Thymus (tissue), 11 donors: ENCODE measurements around the gene CHP2. TPM values are rescaled to one million over a fixed set of nuclear protein-coding genes. Genes with fewer than 3 reads are reported as not detected.
"Not testable (repeated sequence)": the region's sequence is repeated elsewhere in the genome, so short reads cannot be mapped to it uniquely, and the experiment has no call there.

Source experiments
- DNase-seq, 9 donors: peaks; one replicate each; pipeline ENCODE4 v3.0.0-alpha.2; 2013; ENCODE audit warnings: low spot score in 9 of 9, low read depth in 6 of 9, missing footprints in 1 of 9
- H3K27ac ChIP-seq, 2 donors: one replicate each; pipeline ENCODE4 v1.5.1; 2013; ENCODE audit warnings: control low read depth in 1 of 2, low read depth in 1 of 2, low read length in 1 of 2, mild to moderate bottlenecking in 1 of 2, moderate library complexity in 1 of 2
- H3K27me3 ChIP-seq, 2 donors: one replicate each; pipeline ENCODE4 v1.5.1; 2013; ENCODE audit warnings: low read length in 1 of 2; ENCODE audit not compliant: control insufficient read depth in 2 of 2, insufficient read depth in 1 of 2
- H3K36me3 ChIP-seq, 2 donors: one replicate each; pipeline ENCODE4 v1.5.1; 2013; ENCODE audit warnings: low read length in 1 of 2, mild to moderate bottlenecking in 1 of 2, moderate library complexity in 1 of 2; ENCODE audit not compliant: control insufficient read depth in 2 of 2, insufficient read depth in 2 of 2
- H3K4me1 ChIP-seq, 2 donors: one replicate each; pipeline ENCODE4 v1.5.1; 2013; ENCODE audit warnings: low read length in 2 of 2; ENCODE audit not compliant: control insufficient read depth in 2 of 2, insufficient read depth in 2 of 2
- H3K4me3 ChIP-seq, 2 donors: one replicate each; pipeline ENCODE4 v1.5.1; 2013; ENCODE audit warnings: low read length in 2 of 2, control low read depth in 1 of 2, mild to moderate bottlenecking in 1 of 2
- H3K9me3 ChIP-seq, 2 donors: one replicate each; pipeline ENCODE4 v1.5.1; 2013; ENCODE audit warnings: low read length in 1 of 2, mild to moderate bottlenecking in 1 of 2; ENCODE audit not compliant: control insufficient read depth in 2 of 2, insufficient read depth in 1 of 2
- WGBS: extraction: QIAGEN DNeasy Blood & Tissue Kit; methylation state at CpG from one replicate; pipeline ENCODE4 v1.1.7; 2013; 5-methylcytosine and 5-hydroxymethylcytosine counted together
- polyA plus RNA-seq: library from polyadenylated mRNA; stranded (reverse); fragments of 200-250 nt; gene quantifications from one replicate; pipeline ENCODE4 v1.2.3, GENCODE V29; 2013
- total RNA-seq: library from RNA; stranded (reverse); fragments of 120-200 nt; gene quantifications from one replicate; pipeline ENCODE4 v1.2.4, GENCODE V29; 2013
- donor health status: healthy.

Gene CHP2
- total and polyA plus RNA-seq, 2 donors = 0.33 to 2.9 TPM

DNA sequence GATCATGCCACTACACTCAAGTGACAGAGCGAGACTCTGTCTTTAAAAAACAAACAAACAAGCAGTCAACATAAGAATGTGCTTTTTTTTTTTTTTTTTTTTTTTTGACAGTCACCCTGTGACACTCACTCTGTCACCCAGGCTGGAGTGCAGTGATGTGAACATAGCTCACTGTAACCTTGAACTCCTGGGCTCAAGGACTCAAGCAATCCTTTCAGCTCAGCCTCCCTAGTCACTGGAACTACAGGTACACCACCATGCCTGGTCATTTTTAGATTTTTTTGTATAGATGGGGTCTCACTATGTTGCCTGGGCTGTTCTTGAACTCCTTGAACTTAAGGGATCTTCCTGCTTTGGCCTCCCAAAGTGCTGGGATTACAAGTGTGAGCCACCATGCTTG, 15.3 kb upstream of the CHP2 start:
- Histone ChIP-seq H3K36me3 (no peaks in the 10 kb centered on the region), H3K27me3 (no peaks in the 10 kb centered on the region), H3K9me3 (no peaks in the 10 kb centered on the region), H3K4me3 (no peak overlapping the region), H3K4me1 (no peaks in the 10 kb centered on the region), H3K27ac (no peak overlapping the region)
- WGBS = 92% methylated on average over 1 of the region's 1 CpG
- no peak for DNase-seq

DNA sequence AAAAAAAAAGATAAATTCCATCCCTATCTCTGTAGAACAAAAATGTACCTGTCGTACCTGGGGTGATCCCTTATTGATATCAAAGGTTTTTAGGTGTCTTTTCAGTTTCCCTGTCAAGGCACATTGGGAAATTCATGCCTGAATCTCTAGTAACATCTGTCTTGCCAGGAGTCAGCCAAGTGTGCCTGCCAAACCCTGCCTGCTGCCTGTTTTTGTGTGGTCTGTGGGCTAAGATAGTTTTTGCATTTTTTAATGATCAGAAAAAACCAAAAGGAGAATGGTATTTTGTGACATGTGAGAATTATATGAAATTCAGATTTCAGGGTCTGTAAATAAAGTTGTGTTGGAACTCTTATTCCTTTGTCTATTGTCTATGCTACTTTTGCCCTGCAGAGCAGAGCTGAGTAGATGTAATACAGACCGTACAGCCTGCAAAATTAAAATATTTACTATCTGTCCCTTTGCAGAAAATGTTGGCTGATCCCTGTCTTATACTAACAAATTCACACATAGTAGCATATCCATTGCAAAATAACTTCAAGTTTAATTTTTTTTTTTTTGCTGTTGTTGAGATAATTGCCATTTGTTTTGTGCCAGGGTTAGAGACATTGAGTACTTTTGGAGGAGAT, 13.0 kb upstream of the CHP2 start:
- no peak for DNase-seq
- WGBS = 90% methylated on average over 2 of the region's 2 CpGs
- no peak overlapping the region for H3K4me3 ChIP-seq
- H3K27ac ChIP-seq = no peak overlapping the region
- H3K9me3 ChIP-seq = no peaks in the 10 kb centered on the region
- no peaks in the 10 kb centered on the region for H3K4me1 ChIP-seq
- no peaks in the 10 kb centered on the region for H3K27me3 ChIP-seq
- H3K36me3 ChIP-seq = no peaks in the 10 kb centered on the region

- Histone ChIP-seq H3K27ac (no peak overlapping the region), H3K4me1 (no peaks in the 10 kb centered on the region), H3K36me3 (no peaks in the 10 kb centered on the region), H3K27me3 (no peaks in the 10 kb centered on the region), H3K4me3 (no peak overlapping the region), H3K9me3 (no peaks in the 10 kb centered on the region)
- 57% methylated on average over 4 of the region's 4 CpGs for WGBS
- DNase-seq = no peak
These were observed 12.1 kb upstream of the CHP2 start for GRCh38 chr16:23742766-23743165.

GRCh38 chr16:23745263-23745662, 9.6 kb upstream of the CHP2 start:
- Histone ChIP-seq H3K9me3 (no peaks in the 10 kb centered on the region), H3K4me3 (no peak overlapping the region), H3K36me3 (no peaks in the 10 kb centered on the region), H3K27ac (no peak overlapping the region), H3K4me1 (no peaks in the 10 kb centered on the region), H3K27me3 (peaks cover 0 to 2% of the 10 kb centered on the region in 2 donors)
- no peak for DNase-seq
- WGBS = 92% methylated on average over 4 of the region's 4 CpGs

- Histone ChIP-seq H3K9me3 (no peaks in the 10 kb centered on the region), H3K4me3 (no peak overlapping the region), H3K36me3 (no peaks in the 10 kb centered on the region), H3K27ac (no peak overlapping the region), H3K27me3 (peaks cover 4 to 10% of the 10 kb centered on the region in 2 donors), H3K4me1 (no peaks in the 10 kb centered on the region)
- DNase-seq = no peak
- WGBS = 90% methylated on average over 1 of the region's 1 CpG
These were observed 6.2 kb upstream of the CHP2 start for GRCh38 chr16:23748630-23749029.

- whole genome bisulfite sequencing = 94% methylated on average over 1 of the region's 1 CpG
- H3K36me3 ChIP-seq, H3K9me3 ChIP-seq, H3K4me3 ChIP-seq, H3K27ac ChIP-seq, DNase-seq, H3K4me1 ChIP-seq: not testable (repeated sequence)
- H3K27me3 ChIP-seq = peaks cover 27 to 34% of the 10 kb centered on the region in 2 donors
These were observed 3.8 kb upstream of the CHP2 start for GRCh38 chr16:23751053-23751452.

DNA sequence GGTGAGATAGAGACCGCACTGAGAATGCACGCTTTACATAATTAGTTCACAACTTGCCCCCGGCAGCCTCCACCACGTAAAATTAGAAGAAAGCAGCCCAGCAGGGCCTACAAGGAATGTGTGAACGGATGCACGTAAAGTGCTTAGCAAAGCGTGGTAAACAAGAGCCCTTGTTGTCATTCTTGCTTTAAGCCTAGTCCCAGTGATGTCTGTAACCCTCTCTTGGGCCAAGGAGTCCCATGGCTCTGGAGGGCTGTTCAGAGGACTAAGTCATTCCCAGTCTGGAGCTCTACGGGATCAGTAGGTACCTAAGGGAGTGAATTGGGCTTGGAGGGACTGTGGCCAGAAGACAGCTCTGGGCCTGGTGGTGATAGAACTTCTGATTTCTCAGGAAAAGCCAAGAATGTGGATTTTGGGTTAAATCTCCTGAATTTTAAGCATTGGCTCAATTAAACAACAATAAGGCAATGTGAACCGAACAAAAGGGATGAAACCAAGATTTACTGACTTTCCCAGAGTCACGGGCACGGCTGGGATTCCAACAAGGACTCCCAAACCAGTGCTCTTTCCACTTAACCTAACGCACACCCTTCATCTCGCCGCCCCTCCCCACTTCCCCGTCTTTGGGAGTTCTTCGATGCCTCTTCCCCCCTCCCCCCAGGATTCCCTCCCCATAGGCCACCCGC, 775 bp upstream of the CHP2 start:
- H3K4me1 ChIP-seq = peaks cover 0 to 5% of the 10 kb centered on the region in 2 donors
- H3K36me3 ChIP-seq = no peaks in the 10 kb centered on the region
- 47% methylated on average over 17 of the region's 17 CpGs for WGBS
- peaks cover 34 to 49% of the 10 kb centered on the region in 2 donors for H3K27me3 ChIP-seq
- H3K4me3 ChIP-seq = no peak overlapping the region
- H3K27ac ChIP-seq = no peak overlapping the region
- no peak for DNase-seq
- no peaks in the 10 kb centered on the region for H3K9me3 ChIP-seq

- Histone ChIP-seq H3K4me3 (no peak overlapping the region), H3K27ac (no peak overlapping the region), H3K4me1 (peaks cover 0 to 5% of the 10 kb centered on the region in 2 donors), H3K27me3 (peaks cover 34 to 47% of the 10 kb centered on the region in 2 donors), H3K36me3 (no peaks in the 10 kb centered on the region), H3K9me3 (no peaks in the 10 kb centered on the region)
- no peak for DNase-seq
- 42% methylated on average over 15 of the region's 15 CpGs for WGBS
These were observed 621 bp downstream of the CHP2 start for GRCh38 chr16:23755484-23755809.

- peaks cover 0 to 5% of the 10 kb centered on the region in 2 donors for H3K4me1 ChIP-seq
- WGBS = 89% methylated on average over 9 of the region's 9 CpGs
- H3K36me3 ChIP-seq = no peaks in the 10 kb centered on the region
- no peak overlapping the region for H3K27ac ChIP-seq
- no peak overlapping the region for H3K4me3 ChIP-seq
- H3K9me3 ChIP-seq = no peaks in the 10 kb centered on the region
- DNase-seq = no peak
- H3K27me3 ChIP-seq = peaks cover 34 to 47% of the 10 kb centered on the region in 2 donors
These were observed 2.3 kb downstream of the CHP2 start for GRCh38 chr16:23757116-23757515.
